Dermis blood vessel endothelial cell (primary cell): ENCODE measurements around the gene KCNQ5. TPM values are rescaled to one million over a fixed set of nuclear protein-coding genes. Genes with fewer than 3 reads are reported as not detected.

Source experiments
- DNase-seq: peaks from one replicate; pipeline ENCODE4 v3.0.0; 2010
- total RNA-seq: library from RNA; depleted of rRNA; stranded (reverse); fragments of >200 nt; gene quantifications from 2 replicates; pipeline ENCODE4 v1.2.3, GENCODE V29; 2014

Gene KCNQ5
- total RNA-seq, 1 donor from 2014 or later = not detected

- DNase-seq = no peak
Measured at GRCh38 chr6:72640615-72640930, 18.7 kb downstream of the KCNQ5 start.

DNA sequence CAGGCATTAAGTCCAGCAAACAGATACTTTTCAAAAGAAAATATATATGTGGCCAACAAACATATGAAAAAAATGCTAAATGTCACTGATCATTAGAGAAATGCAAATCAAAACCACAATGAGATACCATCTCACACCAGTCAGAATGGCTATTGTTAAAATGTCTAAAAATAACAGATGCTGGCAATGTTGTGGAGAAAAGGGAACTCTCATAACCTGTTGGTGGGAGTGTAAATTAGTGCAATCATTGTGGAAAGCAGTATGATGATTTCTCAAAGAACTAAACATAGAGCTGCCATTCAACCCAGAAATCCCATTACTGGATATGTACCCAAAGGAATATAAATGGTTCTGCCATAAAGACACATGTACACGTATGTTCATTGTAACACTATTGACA, 20.6 kb downstream of the KCNQ5 start:
- no peak for DNase-seq

- DNase-seq = no peak
Measured at GRCh38 chr6:72643214-72643613, 21.4 kb downstream of the KCNQ5 start.

DNA sequence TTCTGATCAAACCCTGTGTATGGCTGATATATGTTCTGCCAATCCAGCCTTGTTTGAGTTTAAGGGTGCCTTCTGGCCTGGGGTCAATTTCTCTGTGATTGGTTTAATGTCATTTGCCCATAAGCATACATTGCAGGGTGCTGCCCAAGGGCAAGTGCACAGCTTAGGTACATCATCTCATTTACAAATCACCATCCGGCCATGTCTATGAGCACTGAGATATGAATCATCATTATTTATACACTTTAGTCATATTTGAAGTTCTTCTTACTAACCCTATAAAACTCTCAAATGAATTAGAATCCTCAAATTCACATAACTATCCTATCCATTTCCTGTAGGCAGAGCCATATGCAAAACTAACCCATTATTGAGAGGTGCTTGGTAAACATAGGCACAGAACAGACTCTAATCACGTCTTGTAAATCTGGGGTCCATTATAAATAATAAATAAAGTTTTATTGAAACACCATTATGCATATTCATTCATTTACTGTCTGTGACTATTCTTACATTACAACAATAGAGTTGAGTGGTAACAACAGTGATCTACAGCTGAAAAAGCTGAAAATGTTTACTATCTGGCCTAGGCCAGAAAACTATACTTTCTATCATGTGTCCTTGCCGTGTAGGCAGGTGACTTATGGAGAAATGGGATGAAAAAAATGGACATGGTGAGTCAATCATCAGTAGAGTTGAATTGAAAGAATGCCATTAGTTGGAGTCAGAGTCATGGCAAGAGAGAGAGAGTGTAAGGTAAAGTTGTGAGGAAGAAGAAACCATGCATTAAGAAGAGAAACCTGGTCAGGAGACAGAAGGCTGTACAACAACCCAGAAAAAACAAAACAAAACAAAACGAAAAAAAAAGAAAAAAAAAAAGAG, 25.0 kb downstream of the KCNQ5 start:
- DNase-seq = no peak

DNA sequence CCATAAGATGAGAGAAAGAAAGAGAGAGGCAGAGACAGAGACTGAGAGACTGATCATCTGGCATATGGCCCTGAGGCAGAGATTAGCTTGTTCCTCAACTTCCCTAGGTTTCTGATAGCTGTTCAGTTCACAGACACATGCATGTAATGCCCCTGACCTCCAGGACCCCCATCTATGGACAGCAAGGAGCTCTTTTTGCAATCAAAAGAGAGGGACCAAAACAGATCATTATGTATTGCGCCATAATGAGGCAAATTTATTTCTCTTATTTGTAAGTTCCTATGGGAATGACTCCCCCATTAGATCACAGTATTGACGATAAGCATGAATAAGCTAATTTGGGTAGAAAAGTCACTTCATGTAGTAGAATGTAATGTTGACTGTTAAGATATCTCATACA, 25.6 kb downstream of the KCNQ5 start:
- DNase-seq = no peak

DNA sequence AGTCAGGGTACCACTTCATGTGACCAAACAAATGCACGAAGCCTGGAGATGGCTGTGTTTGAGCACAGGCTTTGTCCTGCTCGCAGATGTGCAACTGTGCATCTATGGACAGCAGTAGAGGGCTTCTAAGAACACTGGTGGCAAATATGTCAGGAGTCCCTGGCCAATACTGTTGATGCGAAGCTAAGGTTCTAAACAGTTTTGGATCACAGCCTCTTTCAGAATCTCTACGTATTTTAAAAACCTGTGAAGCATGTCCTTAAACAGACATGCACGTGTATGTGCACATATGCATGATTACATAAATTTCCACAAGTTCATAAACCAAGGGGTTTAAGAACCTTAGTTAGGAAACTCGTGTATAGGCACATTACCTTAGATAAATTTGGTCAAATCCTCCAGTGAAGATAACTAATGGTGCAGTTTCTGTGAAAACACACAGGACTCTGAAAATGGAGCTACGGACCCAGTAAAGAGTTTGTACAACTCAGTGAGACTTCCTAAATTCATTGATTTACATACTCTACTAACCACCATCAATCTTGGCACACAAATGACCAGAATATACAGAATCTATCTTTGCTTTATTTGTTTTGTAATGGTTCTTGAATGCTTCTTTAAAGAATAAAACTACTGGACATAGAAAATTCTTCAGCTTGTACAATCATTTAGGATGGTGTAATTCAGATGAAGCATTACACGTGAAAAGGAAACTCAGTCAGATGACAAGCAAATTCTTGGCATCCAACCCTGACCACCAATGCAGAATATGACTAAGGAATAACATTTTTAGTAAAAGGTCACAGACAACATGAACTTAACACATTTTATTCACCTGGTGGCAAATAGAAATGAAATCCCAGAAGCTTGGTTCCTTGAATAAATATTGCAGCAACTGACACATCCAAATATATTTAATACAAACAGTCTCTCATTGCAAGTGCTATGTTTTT, 27.4 kb downstream of the KCNQ5 start:
- DNase-seq = no peak

GRCh38 chr6:72650081-72650745, 28.3 kb downstream of the KCNQ5 start:
- no peak for DNase-seq

- DNase-seq = no peak
Measured at GRCh38 chr6:72651174-72651573, 29.3 kb downstream of the KCNQ5 start.

GRCh38 chr6:72651967-72652956, 30.4 kb downstream of the KCNQ5 start:
- DNase-seq = no peak

- DNase-seq = no peak
Measured at GRCh38 chr6:72653026-72653425, 31.2 kb downstream of the KCNQ5 start.

DNA sequence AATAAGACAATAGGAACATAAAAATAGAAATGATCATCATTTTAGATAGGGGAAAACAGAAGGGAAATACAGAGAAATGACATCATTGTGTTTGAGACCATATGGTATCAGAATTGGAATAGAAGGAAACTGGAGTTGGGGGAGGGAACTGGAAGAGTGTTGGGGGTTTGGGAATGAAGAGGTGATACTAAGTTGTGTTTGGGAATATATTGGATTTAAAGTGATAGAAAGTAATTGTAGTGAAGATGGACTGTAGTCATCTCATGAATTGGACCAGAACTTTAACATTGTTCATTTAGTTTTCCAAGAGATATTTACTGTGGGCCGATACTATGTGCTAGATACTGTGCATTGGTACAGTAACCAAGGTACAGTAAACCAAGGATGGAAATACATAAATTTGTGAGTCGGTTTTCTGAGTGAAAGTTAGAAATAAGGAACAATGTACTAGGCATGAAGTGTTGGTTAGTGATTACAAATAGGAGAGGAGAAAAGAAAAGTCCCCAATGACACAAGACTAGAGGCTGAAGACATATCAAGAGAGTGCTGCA, 32.3 kb downstream of the KCNQ5 start:
- DNase-seq = no peak

GRCh38 chr6:72657407-72658197, 35.7 kb downstream of the KCNQ5 start:
- no peak for DNase-seq

DNA sequence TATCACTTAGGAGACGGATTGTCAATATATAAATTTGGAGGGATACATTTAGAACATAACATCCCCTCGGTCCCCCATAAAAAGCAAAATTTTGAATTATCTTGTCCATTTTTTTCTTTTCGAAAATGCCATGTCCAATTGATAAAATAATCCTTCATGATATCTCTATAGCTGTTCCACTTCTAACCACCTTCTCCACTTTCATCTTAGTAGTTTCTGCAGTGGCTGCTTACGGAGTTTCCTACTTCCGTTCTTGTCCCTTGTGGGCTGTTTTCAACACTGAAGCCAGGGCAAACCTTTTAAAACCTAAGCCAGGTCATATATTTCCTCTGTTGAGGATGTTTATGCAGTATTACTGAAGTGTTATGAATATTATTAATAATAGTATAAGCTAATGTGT, 37.9 kb downstream of the KCNQ5 start:
- DNase-seq = no peak

DNA sequence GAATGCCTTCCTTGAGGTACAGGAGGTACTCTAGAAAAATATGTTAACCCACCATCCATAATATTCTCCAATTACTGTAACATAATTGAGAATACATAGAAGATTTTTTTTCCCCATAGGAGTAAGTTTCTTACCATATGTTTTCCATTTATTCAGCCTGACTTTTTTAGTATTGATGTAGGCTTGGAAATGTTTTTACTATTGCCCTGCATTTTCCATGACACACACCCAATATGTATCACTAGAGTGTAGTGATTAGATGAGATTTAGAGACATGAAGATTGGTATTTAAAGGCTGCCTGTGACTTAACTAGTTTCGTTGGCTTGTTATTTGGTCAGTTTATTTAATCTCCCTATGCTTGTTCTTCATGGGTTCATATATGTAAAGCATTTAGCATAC, 39.5 kb downstream of the KCNQ5 start:
- no peak for DNase-seq

DNA sequence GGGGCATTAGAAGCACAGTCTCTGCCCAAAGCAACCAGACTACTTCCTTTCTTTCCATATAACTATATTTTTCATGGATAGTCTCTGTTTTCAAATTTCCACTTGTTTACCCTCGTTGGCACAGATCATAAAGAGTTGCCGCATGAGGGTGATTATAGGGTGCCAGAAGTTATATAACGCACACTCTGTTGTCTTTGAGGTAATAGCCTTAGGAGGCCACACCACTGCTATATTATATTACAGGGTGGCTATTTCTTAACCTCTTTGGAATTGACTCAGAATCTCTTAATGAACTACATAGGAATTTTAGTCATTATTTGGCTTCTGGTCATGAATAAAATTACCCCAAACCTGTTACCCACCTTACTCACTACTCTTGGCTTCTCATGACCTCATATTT, 43.7 kb downstream of the KCNQ5 start:
- no peak for DNase-seq

GRCh38 chr6:72669324-72669723, 47.5 kb downstream of the KCNQ5 start:
- DNase-seq = no peak

DNA sequence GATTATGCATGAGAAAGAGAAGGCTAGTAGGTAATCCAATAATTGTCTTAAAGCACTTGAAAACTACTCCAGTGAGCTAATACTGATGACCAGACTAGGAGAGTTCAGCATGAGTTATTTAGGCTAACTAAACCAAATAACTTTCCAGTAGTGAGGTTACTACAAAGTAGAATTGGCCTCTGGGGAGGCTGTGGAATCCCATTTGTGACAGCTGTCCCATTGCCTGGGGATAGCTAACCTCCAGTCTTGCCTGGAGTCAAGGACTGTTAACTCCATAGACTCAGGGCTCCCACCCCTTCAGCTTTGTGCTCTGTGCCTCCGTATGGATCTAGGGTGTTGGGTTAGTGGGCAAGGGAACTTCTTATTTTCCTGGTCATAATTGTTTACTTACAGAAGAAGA, 51.0 kb downstream of the KCNQ5 start:
- DNase-seq = no peak

GRCh38 chr6:72674842-72675241, 53.0 kb downstream of the KCNQ5 start:
- no peak for DNase-seq

- DNase-seq = no peak
Measured at GRCh38 chr6:72675396-72675795, 53.5 kb downstream of the KCNQ5 start.

- no peak for DNase-seq
Measured at GRCh38 chr6:72676995-72677394, 55.1 kb downstream of the KCNQ5 start.

DNA sequence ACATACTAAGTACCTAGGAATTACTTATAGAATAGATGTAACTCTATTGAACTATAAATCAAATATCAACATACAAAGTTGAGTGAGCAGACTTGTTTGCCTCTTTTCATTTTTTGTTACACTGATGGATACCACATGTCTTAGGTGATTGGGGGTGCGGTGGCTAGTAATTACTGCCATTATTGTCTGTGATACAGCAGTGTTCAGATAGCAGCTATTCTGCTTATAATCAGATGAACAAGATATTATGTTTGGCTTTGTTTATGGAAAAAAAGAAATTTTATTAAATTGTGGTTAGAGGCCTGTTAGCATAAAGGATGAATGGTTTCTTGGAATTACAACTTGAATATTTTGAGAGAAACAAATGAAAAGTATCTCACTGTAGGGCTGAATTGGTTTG, 55.9 kb downstream of the KCNQ5 start:
- no peak for DNase-seq
